HT1080 (cell line): ENCODE data around the gene INSIG1. TPM values are rescaled to one million over a fixed set of nuclear protein-coding genes. Genes with fewer than 3 reads are reported as not detected.

Experiments used
- DNase-seq: peaks from one replicate; pipeline ENCODE4 v3.0.0-alpha.2; 2015; ENCODE audit warnings: low read depth
- polyA plus RNA-seq, 2 experiments: library from polyadenylated mRNA; depleted of rRNA; stranded (reverse); fragments of >200 nt; gene quantifications; 2 replicates each; pipeline ENCODE4 v1.2.3, GENCODE V29; 2015
- total RNA-seq: library from RNA; depleted of rRNA; stranded (reverse); fragments of >200 nt; shearing (Covaris generic); gene quantifications from 2 replicates; pipeline ENCODE4 v1.2.3, GENCODE V29; 2014; rRNA removed

INSIG1 gene
- 149 and 168 TPM in 2 replicates for total RNA-seq
- 89.3 and 96.8 TPM in 2 replicates for polyA plus RNA-seq (2015; cell fraction: cytosol; rRNA removed)
- 61.8 and 61.9 TPM in 2 replicates for polyA plus RNA-seq (2015; cell fraction: nucleus; rRNA removed)

- peak; percentile 89 for DNase-seq
Measured at GRCh38 chr7:155297517-155298287, at the start of gene INSIG1. TSS of gene INSIG1 (plus strand) at chr7:155297878. CDS start at chr7:155298286, 408 bp downstream.

DNA sequence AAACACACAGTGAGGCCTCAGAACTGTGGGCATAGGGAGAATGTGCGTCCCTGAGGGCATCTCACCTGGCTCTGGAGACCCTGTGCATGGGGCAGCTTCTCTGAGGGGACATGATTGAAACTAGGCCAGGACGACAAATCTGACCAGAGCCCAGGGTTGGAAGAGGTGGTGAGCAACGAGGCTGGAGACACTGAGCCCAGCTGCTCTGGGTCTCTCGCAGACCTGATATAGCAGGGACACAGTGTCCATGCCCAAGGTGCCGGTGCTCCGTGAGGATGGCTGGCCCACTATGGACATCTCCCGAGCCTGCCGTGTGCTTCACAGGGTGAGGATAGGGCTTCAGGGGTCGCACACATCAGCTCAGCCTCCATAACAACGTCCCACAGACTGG is 49.3 kb upstream of the INSIG1 start:
- no peak for DNase-seq

DNA sequence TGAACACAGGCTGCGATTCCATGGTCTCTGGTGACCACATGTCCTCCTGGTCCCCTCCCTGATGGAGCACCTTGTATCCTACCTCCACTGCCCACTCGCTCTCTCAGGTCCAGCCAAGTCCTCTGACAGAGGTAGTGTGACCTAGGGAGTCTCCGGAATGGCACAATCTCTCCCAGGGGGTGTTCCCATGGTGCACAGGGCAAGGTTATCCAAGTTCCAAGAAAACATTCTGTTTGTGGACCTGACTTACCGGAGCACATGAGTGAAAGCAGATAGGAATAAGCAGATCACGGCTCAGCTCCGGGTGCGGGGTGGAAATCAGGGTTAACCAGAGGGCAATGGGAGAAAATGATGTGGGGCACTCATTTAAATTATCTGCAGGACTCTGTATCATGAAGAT is 45.8 kb upstream of the INSIG1 start:
- no peak for DNase-seq

DNA sequence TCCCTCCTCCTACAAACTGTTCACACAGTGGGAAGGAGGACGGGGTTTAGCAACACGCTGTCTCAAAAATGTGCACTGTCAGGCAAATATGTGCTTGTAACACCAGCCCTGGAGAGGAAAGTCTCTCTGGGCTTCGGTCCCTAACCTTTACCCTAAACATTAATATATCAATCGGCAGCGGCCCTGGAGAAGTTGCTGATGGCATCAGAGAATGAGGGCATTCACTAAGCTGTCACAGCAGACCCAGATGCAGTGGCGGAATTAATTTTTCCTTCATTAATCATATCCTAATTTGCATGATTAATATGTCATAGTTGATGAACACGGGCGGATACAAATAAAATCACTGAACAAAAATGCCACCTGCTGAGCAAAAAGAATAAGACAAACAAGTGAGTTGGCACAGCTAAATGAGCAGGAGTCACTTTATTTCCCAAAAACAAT is 45.2 kb upstream of the INSIG1 start:
- no peak for DNase-seq

DNA sequence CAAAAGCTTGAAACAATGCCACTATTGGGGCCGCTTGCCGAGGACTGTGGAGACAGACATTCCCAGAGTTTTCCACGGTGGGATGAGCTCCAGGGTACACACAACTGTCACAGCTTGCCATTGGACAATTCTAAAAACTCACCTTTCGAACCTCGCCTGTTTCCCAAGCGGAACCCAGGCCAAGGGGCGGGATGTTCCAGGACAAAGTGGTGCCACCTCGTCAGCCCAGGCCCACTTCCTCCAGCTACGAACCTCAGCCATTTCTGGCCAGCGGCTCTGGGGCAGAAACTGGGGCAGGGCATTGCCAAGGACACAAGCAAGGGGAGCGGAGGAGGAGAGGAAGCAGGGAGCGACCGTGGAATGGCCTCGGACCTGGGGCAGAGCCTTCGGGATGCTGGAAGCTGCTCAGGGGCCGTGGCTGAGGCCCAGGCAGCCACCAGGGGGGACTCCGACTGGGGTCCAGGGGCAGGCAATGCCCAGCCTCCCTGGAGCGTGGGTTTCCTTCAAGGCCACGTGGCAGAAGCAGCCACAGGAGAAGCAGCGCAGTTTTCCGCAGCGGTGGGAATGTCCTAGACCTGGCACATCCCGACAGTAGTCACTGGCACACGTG is 44.7 kb upstream of the INSIG1 start:
- no peak for DNase-seq

GRCh38 chr7:155254018-155254417 is 43.7 kb upstream of the INSIG1 start:
- no peak for DNase-seq

DNA sequence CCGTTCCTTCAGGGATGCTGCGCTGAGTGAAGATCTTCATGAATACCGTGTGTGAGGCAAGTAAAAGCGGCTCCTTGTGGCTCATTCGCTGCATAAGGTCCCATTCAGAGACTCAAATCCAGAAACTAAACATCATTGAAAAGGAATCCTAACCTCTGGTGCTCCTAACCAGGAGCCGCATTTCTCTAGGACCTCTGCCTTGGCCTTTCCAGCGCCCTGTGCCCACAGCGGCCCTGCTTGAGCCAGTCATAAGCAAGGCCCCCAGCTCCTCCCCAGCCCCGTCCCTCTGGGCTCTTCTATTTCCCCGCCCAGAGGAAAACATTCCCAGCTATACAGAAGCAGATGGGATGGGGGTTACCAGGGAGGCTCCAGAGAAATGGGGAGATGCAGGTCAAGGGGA is 42.6 kb upstream of the INSIG1 start:
- no peak for DNase-seq

DNA sequence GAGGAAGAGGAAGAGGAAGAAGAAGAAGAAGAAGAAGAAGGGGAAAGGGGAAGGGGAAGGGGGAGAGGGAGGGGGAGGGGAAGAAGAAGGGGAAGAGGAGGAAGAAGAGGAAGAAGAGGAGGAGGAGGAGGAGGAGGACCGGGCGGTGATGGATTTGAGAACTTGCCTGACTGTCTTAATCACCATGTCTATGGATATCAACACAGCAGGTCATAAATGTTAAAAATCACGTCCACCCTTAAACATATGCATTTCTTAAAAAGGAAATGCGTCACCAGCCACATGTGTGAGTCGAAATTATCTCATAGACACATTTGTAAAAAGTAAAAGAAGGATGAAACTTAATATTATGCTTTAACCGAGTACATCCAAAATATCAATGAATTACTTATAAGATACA is 42.1 kb upstream of the INSIG1 start:
- peak; percentile 5 for DNase-seq

DNA sequence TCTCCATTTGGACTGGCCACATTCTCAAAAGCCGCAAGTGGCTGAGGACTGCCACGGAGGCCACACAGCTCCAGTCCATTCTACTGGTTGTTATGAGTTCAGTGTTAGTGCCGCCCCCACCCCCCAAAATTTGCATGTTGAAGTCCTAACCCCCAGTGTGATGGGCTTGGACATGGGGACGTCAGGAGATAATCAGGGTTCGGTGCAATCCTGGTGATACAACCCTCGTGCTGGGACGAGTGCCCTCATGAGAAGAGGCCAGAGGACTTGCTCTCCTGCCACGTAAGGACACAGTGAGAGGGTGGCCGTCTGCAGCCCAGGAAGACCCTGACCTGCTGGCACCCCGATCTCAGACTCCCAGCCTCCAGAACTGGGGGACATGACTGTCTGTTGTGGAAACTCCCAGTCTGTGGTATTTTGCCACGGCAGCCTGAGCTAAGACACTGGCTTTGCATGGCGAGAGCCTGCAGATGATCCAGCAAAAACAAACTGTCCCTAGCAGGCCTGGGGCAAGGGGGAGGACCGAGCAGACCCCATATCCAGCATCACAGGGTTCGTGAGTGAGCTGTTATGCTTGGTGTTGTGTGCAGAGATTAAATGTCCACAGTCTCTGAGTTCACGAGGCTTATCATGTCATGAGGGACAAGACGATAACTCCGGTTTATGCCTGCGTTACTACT is 41.5 kb upstream of the INSIG1 start:
- no peak for DNase-seq

DNA sequence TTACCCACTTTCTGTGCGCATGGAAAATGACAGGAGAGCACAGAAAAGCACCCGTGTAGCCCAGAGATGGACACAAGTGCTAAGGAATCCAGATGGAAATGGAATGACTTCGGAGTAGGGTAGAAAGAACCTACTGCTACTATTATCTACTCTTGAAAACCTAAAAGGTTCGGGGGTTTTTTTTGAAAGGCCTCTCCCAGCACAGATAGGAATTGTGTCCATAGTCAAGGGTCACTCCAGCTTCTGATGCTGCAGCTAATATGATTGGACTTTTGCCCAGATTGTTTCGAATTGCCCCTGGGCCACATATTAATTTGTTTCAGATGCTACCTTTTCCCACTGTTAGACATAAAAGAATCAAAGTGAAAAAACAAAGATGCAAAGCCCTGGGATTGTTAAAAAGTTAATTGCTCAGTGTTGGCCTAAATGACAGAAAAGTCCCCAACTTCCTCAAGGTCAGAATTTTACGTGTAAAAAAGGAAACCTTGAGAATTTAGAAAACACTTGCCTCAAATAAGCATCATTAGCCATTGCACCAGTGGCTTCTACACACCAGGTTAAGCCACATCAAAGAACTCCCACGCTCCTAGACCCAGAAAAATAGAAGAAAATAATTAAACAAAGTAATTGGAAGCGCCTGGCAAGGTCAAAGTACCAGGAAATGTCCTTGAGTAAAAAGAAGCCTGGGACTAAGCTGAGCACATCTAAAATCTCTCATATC is 40.8 kb upstream of the INSIG1 start:
- DNase-seq = no peak

DNA sequence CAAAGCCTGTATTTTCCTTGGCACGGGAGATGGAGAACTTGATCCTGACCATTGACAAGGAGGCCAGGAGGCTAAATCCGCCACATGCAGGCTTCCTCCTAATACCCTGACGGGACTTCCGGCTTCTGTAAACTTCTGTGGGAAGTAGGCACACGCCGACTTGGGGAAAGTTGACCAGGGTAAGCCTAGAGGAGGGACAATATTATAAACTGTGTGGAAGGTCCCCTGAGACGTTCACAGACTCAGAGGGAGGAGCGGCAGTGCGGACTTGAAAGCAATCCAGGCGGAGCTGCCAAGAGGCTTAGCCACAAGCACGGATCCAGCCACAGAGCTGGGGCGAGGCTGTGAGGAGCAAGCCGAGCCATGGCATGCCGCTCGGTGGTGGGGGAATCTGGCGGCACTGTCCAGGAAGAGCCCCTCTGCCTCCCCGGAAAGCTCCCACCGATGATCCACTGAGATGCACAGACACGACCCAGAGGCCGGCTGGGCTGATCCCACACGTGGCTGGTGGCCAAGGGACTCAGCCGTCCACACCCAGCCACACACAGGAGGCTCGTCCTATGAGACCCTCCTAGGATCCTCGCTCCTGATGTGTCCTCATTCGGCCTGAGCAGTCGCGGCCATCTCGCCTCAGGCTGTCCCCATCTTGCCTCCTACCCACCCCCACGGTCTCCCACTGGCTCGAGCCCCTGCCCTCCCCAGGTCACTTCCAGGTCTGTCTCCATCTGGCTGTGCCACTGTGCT is 40.0 kb upstream of the INSIG1 start:
- DNase-seq = no peak

DNA sequence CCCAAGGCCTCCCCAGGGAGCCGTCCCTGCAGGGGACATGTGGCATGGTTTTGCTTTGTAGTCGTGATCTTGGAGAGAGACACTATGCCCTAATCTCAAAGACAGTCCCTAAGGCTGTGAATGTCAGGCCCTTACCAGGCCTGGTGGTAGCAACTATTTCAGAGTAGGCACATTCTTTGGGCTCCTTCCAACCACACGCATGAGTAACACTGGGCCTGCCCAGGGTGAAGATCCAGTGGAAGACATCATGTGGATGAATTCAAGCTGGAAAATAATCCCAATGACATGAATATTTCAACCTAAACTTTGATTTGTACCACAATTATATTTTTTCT is 39.5 kb upstream of the INSIG1 start:
- DNase-seq = peak; percentile 74

- no peak for DNase-seq
Measured at GRCh38 chr7:155259866-155260497, 37.7 kb upstream of the INSIG1 start.

DNA sequence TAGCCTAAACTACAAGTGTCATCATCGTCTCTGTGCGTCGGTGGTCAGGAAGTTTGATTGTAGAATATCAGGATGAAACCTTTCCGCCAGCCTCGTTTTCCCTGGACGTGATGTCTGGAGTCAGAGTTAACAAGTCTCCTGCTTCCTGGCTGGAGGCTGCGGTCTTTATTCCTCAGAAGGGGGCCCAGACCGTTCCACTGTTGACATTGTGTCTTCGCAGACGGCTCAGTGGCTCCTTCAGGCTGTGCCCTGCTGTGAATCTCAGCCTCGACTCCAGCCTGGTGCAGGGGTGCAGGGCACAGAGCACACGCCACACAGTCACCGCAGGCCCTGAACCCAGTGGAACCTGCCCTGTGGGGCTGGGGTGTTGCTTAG is 37.2 kb upstream of the INSIG1 start:
- no peak for DNase-seq

- no peak for DNase-seq
Measured at GRCh38 chr7:155261031-155261985, 36.4 kb upstream of the INSIG1 start.

GRCh38 chr7:155262031-155262430 is 35.6 kb upstream of the INSIG1 start:
- DNase-seq = no peak

DNA sequence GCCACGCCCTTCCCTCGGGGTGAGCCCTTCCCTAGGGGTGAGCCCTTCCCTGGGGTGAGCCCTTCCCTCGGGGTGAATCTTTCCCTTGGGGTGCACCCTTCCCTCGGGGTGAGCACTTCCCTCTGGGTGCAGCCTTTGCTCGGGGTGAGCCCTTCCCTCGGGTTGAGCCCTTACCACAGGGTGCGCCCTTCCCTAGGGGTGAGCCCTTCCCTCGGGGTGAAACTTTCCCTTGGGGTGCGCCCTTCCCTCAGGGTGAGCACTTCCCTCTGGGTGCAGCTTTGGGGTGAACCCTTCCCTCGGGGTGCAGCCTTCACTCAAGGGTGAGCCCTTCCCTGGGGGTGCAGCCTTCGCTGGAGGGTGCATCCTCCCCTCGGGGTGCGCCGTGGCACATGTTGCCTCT is 34.6 kb upstream of the INSIG1 start:
- DNase-seq = no peak

GRCh38 chr7:155263581-155264143 is 34.0 kb upstream of the INSIG1 start:
- no peak for DNase-seq

DNA sequence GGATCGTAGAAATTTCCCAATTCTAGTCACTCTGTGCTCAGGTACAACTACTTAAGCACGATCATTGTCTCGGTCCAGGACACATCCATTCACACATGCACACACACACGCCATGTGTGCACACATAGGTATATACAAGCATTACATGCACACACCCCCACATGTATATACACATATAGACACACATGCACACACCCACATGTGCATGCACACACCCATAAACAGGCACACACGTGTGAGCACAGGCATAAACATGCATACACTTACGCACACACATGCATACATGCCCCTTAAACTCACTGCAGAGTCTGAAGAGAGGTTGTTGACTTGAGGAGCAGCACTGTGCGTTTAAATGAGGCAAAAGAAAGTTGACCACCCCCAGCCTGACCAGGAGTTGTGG is 32.5 kb upstream of the INSIG1 start:
- no peak for DNase-seq
